SU-DHL-6 (cell line): ENCODE results near the gene TTLL11.

Experiments
- H2AFZ ChIP-seq: fragments of 200-600 bp; sonication (generic); 2 replicates; pipeline ENCODE4 v1.6.1; 2014; ENCODE audit warnings: low read depth, mild to moderate bottlenecking, moderate library complexity, mixed read lengths, antibody characterized with exemption, low read length; ENCODE audit not compliant: severe bottlenecking
- H3F3A ChIP-seq: fragments of 200-600 bp; shearing (Covaris generic); 2 replicates; pipeline ENCODE4 v1.6.0; 2016; ENCODE audit warnings: antibody characterized with exemption, mild to moderate bottlenecking; ENCODE audit not compliant: insufficient read depth
- H3K27ac ChIP-seq: fragments of 200-600 bp; sonication (generic); 2 replicates; pipeline ENCODE4 v1.5.1; 2016; ENCODE audit warnings: low read depth, mild to moderate bottlenecking, low read length, moderate library complexity, mixed read lengths
- H3K27me3 ChIP-seq: fragments of 200-600 bp; sonication (generic), shearing (Covaris generic); 2 replicates; pipeline ENCODE4 v1.6.0; 2014; ENCODE audit warnings: mild to moderate bottlenecking, low read length
- H3K36me3 ChIP-seq: fragments of 200-600 bp; sonication (generic); 2 replicates; pipeline ENCODE4 v1.6.1; 2014; ENCODE audit warnings: mild to moderate bottlenecking, low read length, mixed read lengths
- H3K4me2 ChIP-seq: fragments of 300-600, 200-600 bp; shearing (Covaris generic), sonication (generic); 2 replicates; pipeline ENCODE4 v1.6.0; 2014; ENCODE audit warnings: low read length, low read depth, mild to moderate bottlenecking; ENCODE audit not compliant: poor library complexity, severe bottlenecking
- H3K4me3 ChIP-seq: fragments of 200-600 bp; sonication (generic); 2 replicates; pipeline ENCODE4 v1.5.1; 2014; ENCODE audit warnings: antibody characterized with exemption, low read length, mild to moderate bottlenecking, mixed read lengths; ENCODE audit not compliant: insufficient read depth, poor library complexity, severe bottlenecking
- H3K79me2 ChIP-seq: fragments of 200-600 bp; sonication (generic); 2 replicates; pipeline ENCODE4 v1.6.1; 2014; ENCODE audit warnings: mild to moderate bottlenecking, low read length, moderate library complexity; ENCODE audit not compliant: insufficient read depth
- H3K9ac ChIP-seq: fragments of 200-600 bp; sonication (generic); 2 replicates; pipeline ENCODE4 v1.7.0; 2014; ENCODE audit warnings: mild to moderate bottlenecking, low read length
- H3K9me2 ChIP-seq: fragments of 200-600 bp; sonication (generic); replicated peaks from 2 replicates; pipeline ENCODE4 v1.6.1; 2014; ENCODE audit warnings: low read length; ENCODE audit not compliant: insufficient read depth
- H3K9me3 ChIP-seq: fragments of 200-600 bp; sonication (generic); 2 replicates; pipeline ENCODE4 v1.6.1; 2014; ENCODE audit warnings: low read length, mixed read lengths; ENCODE audit not compliant: insufficient read depth
- H4K20me1 ChIP-seq: fragments of 200-600 bp; sonication (generic); 2 replicates; pipeline ENCODE4 v1.6.1; 2014; ENCODE audit warnings: low read depth, mild to moderate bottlenecking, antibody characterized with exemption, low read length, moderate library complexity, mixed read lengths
- EZH2phosphoT487 ChIP-seq: fragments of 200-600 bp; sonication (generic), shearing (Covaris generic); conservative IDR thresholded peaks from 2 replicates; pipeline ENCODE4 v1.6.1; 2018; ENCODE audit warnings: mild to moderate bottlenecking, antibody characterized with exemption, low read length, moderate library complexity, mixed read lengths
- TF ChIP-seq, protein P1 (sequence below): fragments of 200-600 bp; sonication (generic); IDR thresholded peaks from one replicate; pipeline ENCODE4 v1.5.1; 2017; ENCODE audit warnings: antibody characterized with exemption, mild to moderate bottlenecking, low read length, moderate library complexity; ENCODE audit not compliant: insufficient read depth, poor library complexity, severe bottlenecking

Gene TTLL11

DNA sequence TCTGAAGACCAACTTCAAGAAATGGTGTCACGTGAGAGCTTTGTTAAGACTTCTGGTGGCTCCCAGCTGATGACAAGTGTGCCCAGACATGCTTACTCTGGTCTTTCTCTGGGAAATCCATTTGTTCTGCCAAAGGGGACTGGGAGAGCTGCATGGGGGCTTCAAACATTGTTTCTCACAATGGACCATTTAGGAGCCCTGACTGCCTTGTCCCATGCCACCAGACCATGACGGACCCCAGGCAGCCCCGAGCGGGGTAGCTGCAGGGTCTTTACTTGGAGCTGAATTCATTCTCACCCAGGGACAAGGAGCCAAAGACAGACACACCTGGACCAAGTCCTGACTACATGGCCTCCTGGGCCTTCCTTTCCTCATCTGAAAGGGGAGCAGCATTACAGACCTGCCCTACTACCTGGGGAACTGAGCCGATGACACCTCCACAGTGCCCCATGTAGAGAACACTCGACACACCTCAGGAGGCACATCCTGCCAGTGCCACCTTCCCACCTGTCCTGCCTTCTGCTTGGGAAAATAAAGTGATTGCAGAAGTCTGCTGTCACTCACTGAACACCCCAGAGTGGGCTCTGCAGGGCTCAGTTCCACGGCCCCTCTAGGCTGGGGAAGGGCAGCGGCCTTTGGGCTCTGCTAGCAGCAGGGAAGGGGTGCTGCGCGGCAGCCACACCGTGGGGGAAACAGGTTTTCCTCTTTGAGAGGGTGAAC, 272.7 kb downstream of the TTLL11 start:
- Histone ChIP-seq H3K9ac (no peak overlapping the region), H2AFZ (no peak overlapping the region), H3K27me3 (no peaks in the 10 kb centered on the region), H4K20me1 (no peaks in the 10 kb centered on the region), H3K36me3 (no peaks in the 10 kb centered on the region), H3K9me2 (no peaks in the 10 kb centered on the region), H3K79me2 (no peaks in the 10 kb centered on the region), H3K9me3 (no peaks in the 10 kb centered on the region), H3K27ac (no peak overlapping the region), H3K4me2 (no peak overlapping the region), H3K4me3 (no peak overlapping the region), H3F3A (no peaks in the 10 kb centered on the region)
- no peak for TF ChIP-seq EZH2phosphoT487
- TF ChIP-seq, protein P1, sequence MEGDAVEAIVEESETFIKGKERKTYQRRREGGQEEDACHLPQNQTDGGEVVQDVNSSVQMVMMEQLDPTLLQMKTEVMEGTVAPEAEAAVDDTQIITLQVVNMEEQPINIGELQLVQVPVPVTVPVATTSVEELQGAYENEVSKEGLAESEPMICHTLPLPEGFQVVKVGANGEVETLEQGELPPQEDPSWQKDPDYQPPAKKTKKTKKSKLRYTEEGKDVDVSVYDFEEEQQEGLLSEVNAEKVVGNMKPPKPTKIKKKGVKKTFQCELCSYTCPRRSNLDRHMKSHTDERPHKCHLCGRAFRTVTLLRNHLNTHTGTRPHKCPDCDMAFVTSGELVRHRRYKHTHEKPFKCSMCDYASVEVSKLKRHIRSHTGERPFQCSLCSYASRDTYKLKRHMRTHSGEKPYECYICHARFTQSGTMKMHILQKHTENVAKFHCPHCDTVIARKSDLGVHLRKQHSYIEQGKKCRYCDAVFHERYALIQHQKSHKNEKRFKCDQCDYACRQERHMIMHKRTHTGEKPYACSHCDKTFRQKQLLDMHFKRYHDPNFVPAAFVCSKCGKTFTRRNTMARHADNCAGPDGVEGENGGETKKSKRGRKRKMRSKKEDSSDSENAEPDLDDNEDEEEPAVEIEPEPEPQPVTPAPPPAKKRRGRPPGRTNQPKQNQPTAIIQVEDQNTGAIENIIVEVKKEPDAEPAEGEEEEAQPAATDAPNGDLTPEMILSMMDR = no peak

DNA sequence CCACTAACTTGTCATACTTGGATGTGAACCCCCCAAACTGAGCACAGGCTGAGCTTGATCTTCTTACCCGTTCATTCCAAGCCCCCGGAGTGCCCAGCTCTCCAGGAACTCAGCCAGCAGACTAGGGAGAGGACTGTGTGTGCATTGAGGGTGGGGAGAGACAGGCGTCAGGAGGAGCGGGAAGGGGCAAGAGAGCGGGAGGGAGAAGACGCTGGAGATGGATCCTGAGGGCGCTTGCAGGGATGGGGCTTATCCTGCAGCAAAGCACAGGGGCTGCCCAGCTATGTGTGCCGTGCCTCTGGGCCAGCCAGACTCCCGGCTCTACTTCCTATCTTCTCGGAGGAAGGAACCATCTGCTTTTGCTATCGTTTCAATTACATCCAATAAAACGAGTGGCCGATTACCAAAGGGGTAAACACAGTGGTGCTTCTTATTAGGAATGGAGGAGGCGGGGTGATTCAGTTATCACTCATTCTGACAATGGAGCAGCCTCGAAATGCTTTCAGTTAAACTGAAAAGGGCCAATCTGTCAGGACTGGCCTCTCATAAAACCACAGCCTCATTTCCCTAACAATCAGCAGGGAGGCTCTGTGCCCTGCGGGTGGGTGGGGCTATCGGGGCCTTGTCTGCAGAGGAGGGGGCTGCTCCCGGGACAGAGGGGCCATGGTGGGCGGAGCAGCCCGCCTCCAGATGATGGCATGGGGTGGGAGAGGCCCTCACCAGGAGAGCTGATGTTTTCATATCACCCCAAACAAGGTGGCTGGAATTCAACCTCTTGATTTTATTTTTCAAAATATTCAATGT, 273.5 kb downstream of the TTLL11 start:
- H3K9me2 ChIP-seq = no peaks in the 10 kb centered on the region
- no peaks in the 10 kb centered on the region for H3K79me2 ChIP-seq
- H3K9ac ChIP-seq = no peak overlapping the region
- H3K36me3 ChIP-seq = no peaks in the 10 kb centered on the region
- no peak for TF ChIP-seq EZH2phosphoT487
- TF ChIP-seq, protein P1 = no peak
- no peak overlapping the region for H3K4me3 ChIP-seq
- no peak overlapping the region for H2AFZ ChIP-seq
- no peak overlapping the region for H3K27ac ChIP-seq
- no peaks in the 10 kb centered on the region for H3K27me3 ChIP-seq
- no peak overlapping the region for H3K4me2 ChIP-seq
- H3K9me3 ChIP-seq = no peaks in the 10 kb centered on the region
- H4K20me1 ChIP-seq = no peaks in the 10 kb centered on the region
- no peaks in the 10 kb centered on the region for H3F3A ChIP-seq

DNA sequence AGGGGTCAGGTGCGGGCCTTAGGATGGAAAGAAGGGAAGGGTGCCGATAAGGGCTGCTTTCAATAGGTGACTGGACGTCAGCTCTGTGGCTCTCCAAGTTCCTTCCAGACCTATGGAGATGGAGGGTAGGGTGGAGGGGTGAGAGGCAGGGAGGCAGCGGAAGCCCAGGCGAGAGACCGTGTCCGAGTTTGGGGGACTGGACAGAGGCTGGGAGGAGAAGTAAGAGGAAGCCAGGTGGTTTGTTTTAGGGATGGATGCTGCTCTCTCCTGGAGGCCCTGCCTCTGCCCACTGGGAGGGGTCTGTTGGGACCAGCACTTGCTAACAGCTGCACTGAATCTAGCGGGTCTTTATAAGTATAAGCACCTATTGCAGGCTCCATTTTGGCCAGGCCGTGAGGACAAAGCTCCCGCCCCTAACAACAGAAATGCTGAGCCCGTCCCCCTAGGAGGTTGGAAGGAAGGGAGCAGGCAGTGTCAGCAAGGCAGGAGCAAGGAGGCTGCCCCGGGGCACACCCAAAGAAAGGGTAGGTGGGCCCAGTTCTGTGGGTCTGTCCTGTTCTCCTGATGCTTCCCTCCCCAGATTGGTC, 274.2 kb downstream of the TTLL11 start:
- no peak overlapping the region for H3K4me2 ChIP-seq
- H3K79me2 ChIP-seq = no peaks in the 10 kb centered on the region
- H3K9ac ChIP-seq = no peak overlapping the region
- no peaks in the 10 kb centered on the region for H3K9me3 ChIP-seq
- H3K4me3 ChIP-seq = no peak overlapping the region
- no peaks in the 10 kb centered on the region for H3K27me3 ChIP-seq
- no peaks in the 10 kb centered on the region for H3F3A ChIP-seq
- no peaks in the 10 kb centered on the region for H4K20me1 ChIP-seq
- no peaks in the 10 kb centered on the region for H3K36me3 ChIP-seq
- H2AFZ ChIP-seq = no peak overlapping the region
- TF ChIP-seq, protein P1 = no peak
- no peak for TF ChIP-seq EZH2phosphoT487
- H3K9me2 ChIP-seq = no peaks in the 10 kb centered on the region
- H3K27ac ChIP-seq = no peak overlapping the region
